K562 (cell line): ENCODE results near the gene ACTRT2.

Experiments
- NFATC3 ChIP-seq: fragments of 450-650 bp; IDR thresholded peaks from 2 replicates; pipeline ENCODE4 v1.6.1; 2017; ENCODE audit warnings: mild to moderate bottlenecking
- PCBP1 ChIP-seq: fragments of 200-400 bp; formaldehyde crosslinking; IDR thresholded peaks from 2 replicates; pipeline ENCODE4 v1.6.1; 2018; ENCODE audit warnings: mild to moderate bottlenecking, low read depth, low read length; ENCODE audit not compliant: poor library complexity, severe bottlenecking
- ZC3H11A ChIP-seq: IDR thresholded peaks from 2 replicates; pipeline ENCODE4 v1.6.1; 2012; ENCODE audit warnings: low read depth, low read length, improper control_type of control experiment
- ZNF239 ChIP-seq: fragments of 250-450 bp; sonication (Bioruptor Pico); IDR thresholded peaks from 2 replicates; pipeline ENCODE4 v1.4.0; 2020; ENCODE audit warnings: mild to moderate bottlenecking

DNA sequence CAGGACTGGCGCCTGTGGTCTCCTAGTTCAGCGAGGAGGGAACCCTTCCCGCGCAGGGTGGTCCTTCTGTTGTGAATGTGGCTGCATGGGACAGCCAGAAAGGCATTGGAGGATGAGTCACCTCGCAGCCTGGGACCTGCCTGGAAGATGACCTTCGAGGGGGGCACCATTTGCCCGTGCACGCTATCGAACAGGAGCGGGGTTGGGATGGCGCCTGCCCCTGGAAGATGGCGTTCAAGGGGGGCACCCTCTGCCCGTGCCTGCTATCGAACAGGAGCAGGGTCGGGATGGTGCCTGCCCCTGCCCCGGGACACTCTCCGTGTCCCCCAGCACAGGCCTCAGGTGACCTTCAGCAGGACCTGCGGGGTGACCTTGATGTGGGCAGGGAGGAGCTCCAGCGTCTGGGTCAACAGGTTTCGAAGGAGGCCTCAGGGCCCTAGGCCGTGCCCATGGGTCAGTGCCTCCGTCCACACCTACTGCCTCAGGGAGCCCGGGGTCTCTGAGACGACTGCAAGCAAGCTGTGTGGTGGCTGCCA lies 1.7 kb upstream of the ACTRT2 start:
- TF ChIP-seq PCBP1 (no peak), NFATC3 (no peak), ZNF239 (CRISPR knock-in tag) (no peak), ZC3H11A (no peak)
